ENCODE results near the gene AJAP1. TPM values are rescaled to one million over a fixed set of nuclear protein-coding genes. Genes with fewer than 3 reads are reported as not detected.

The AJAP1 gene
- total and polyA plus RNA-seq, 2 donors (not counting 1 experiment from before 2014, with no cell fraction given): not detected

- Histone ChIP-seq H3K79me2 (ENCODE audit: control insufficient read depth, insufficient read depth, low read length) (no peaks in the 10 kb centered on the region), H3K4me3 (ENCODE audit: control extremely low read depth in 1 of 5, extremely low read depth in 1 of 5, insufficient read depth in 1 of 5, low read depth in 2 of 5, low read length in 4 of 5) (no peak overlapping the region), H3K9ac (ENCODE audit: low read length) (no peak overlapping the region), H3K9me3 (ENCODE audit: control extremely low read depth in 1 of 3, control insufficient read depth in 2 of 3, insufficient read depth in 1 of 3, low read length in 2 of 3) (no peaks in the 10 kb centered on the region), H3K36me3 (replicated peaks in 1 of 2; ENCODE audit: control extremely low read depth in 1 of 2, control insufficient read depth in 1 of 2, extremely low read depth in 1 of 2, insufficient read depth in 2 of 2, low read length in 1 of 2) (no peaks in the 10 kb centered on the region), H3K4me2 (replicated peaks; ENCODE audit: low read depth, low read length, poor library complexity, severe bottlenecking) (no peak overlapping the region), H3K4me1 (ENCODE audit: control insufficient read depth in 2 of 2, insufficient read depth in 2 of 2, low read length in 2 of 2) (no peaks in the 10 kb centered on the region), H2AFZ (ENCODE audit: insufficient read depth, low read depth, low read length, poor library complexity, severe bottlenecking) (no peak overlapping the region), H3K27ac (ENCODE audit: low read length in 2 of 2) (no peak overlapping the region), H4K20me1 (ENCODE audit: control insufficient read depth, insufficient read depth, low read length, poor library complexity, severe bottlenecking) (no peaks in the 10 kb centered on the region), H3K27me3 (replicated peaks in 1 of 4; ENCODE audit: control extremely low read depth in 1 of 4, control insufficient read depth in 3 of 4, insufficient read depth in 4 of 4, low read length in 3 of 4) (no peaks in the 10 kb centered on the region)
- TF ChIP-seq CTCF (IDR thresholded peaks at IDR 0.05) (no peak), EZH2 (IDR thresholded peaks at IDR 0.05; ENCODE audit: borderline replicate concordance, insufficient read depth, low read depth, low read length, poor library complexity, severe bottlenecking) (no peak)
- POLR2A ChIA-PET: no interaction called here
- Mint-ChIP-seq H3K9me3 (ENCODE audit: insufficient read depth) (no peaks in the 10 kb centered on the region), H3K4me3 (no peak overlapping the region), H3K4me1 (no peaks in the 10 kb centered on the region), H3K27ac (no peak overlapping the region), H3K27me3 (peaks cover 4% of the 10 kb centered on the region)
- intact Hi-C loops (cut with micrococcal nuclease): no loop called here
- 92% methylated on average over 6 of the region's 8 CpGs for WGBS (ENCODE audit: insufficient coverage)
- ATAC-seq (ENCODE audit: low read depth) (no peak), DNase-seq (no peak)
- CTCF ChIA-PET: no interaction called here
These were observed 131.6 kb downstream of the AJAP1 start for GRCh38 chr1:4786055-4786454.

- no peak overlapping the region for H3K4me2 ChIP-seq (replicated peaks; ENCODE audit: low read depth, low read length, poor library complexity, severe bottlenecking)
- intact Hi-C loops (cut with micrococcal nuclease): no loop called here
- H3K36me3 ChIP-seq (replicated peaks in 1 of 2; ENCODE audit: control extremely low read depth in 1 of 2, control insufficient read depth in 1 of 2, extremely low read depth in 1 of 2, insufficient read depth in 2 of 2, low read length in 1 of 2): no peaks in the 10 kb centered on the region
- H3K9me3 ChIP-seq (ENCODE audit: control extremely low read depth in 1 of 3, control insufficient read depth in 2 of 3, insufficient read depth in 1 of 3, low read length in 2 of 3): no peaks in the 10 kb centered on the region
- no peak for ATAC-seq (ENCODE audit: low read depth)
- H2AFZ ChIP-seq (ENCODE audit: insufficient read depth, low read depth, low read length, poor library complexity, severe bottlenecking): no peak overlapping the region
- peaks cover 4% of the 10 kb centered on the region for H3K27me3 Mint-ChIP-seq
- H3K4me3 ChIP-seq (ENCODE audit: control extremely low read depth in 1 of 5, extremely low read depth in 1 of 5, insufficient read depth in 1 of 5, low read depth in 2 of 5, low read length in 4 of 5): no peak overlapping the region
- H3K27ac Mint-ChIP-seq: no peak overlapping the region
- no peak overlapping the region for H3K9ac ChIP-seq (ENCODE audit: low read length)
- H3K4me1 Mint-ChIP-seq: no peaks in the 10 kb centered on the region
- H3K79me2 ChIP-seq (ENCODE audit: control insufficient read depth, insufficient read depth, low read length): no peaks in the 10 kb centered on the region
- ChIA-PET POLR2A (no interaction called here), CTCF (no interaction called here)
- H3K9me3 Mint-ChIP-seq (ENCODE audit: insufficient read depth): no peaks in the 10 kb centered on the region
- no peak overlapping the region for H3K27ac ChIP-seq (ENCODE audit: low read length in 2 of 2)
- 74% methylated on average over 4 of the region's 5 CpGs for WGBS (ENCODE audit: insufficient coverage)
- no peak for TF ChIP-seq EZH2 (IDR thresholded peaks at IDR 0.05; ENCODE audit: borderline replicate concordance, insufficient read depth, low read depth, low read length, poor library complexity, severe bottlenecking)
- no peak for TF ChIP-seq CTCF (IDR thresholded peaks at IDR 0.05)
- H3K27me3 ChIP-seq (replicated peaks in 1 of 4; ENCODE audit: control extremely low read depth in 1 of 4, control insufficient read depth in 3 of 4, insufficient read depth in 4 of 4, low read length in 3 of 4): no peaks in the 10 kb centered on the region
- no peak overlapping the region for H3K4me3 Mint-ChIP-seq
- H4K20me1 ChIP-seq (ENCODE audit: control insufficient read depth, insufficient read depth, low read length, poor library complexity, severe bottlenecking): no peaks in the 10 kb centered on the region
- no peaks in the 10 kb centered on the region for H3K4me1 ChIP-seq (ENCODE audit: control insufficient read depth in 2 of 2, insufficient read depth in 2 of 2, low read length in 2 of 2)
- DNase-seq: no peak
These were observed 133.1 kb downstream of the AJAP1 start for GRCh38 chr1:4787551-4787950.

Measured in B cell (primary cell).